ENCODE data around the gene AKAP7.
"Not testable (repeated sequence)": the region's sequence is repeated elsewhere in the genome, so short reads cannot be mapped to it uniquely, and the experiment has no call there.

AKAP7 gene

DNA sequence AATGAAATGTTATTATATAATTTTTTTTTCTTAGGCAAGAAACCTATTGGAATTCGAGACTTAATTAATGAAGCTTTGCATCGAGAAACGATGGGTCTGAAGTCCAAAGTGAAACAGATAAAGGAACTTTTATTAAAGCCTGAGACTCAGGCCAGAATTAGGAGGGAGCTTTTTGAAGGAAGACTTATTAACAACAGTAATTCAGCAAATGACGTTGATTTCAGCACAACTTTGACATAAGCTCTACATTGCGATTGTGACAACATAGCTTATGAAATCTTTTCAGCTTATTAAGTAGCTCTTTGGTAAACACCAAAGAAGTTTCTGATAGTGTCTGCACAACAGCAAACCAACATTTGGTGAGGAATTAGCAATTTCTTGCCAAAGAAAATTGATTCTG is 147.1 kb downstream of the AKAP7 start:
- DNase-seq (ENCODE audit: extremely low spot score, insufficient read length, low read depth) (no peak), FAIRE-seq (no peak)

DNA sequence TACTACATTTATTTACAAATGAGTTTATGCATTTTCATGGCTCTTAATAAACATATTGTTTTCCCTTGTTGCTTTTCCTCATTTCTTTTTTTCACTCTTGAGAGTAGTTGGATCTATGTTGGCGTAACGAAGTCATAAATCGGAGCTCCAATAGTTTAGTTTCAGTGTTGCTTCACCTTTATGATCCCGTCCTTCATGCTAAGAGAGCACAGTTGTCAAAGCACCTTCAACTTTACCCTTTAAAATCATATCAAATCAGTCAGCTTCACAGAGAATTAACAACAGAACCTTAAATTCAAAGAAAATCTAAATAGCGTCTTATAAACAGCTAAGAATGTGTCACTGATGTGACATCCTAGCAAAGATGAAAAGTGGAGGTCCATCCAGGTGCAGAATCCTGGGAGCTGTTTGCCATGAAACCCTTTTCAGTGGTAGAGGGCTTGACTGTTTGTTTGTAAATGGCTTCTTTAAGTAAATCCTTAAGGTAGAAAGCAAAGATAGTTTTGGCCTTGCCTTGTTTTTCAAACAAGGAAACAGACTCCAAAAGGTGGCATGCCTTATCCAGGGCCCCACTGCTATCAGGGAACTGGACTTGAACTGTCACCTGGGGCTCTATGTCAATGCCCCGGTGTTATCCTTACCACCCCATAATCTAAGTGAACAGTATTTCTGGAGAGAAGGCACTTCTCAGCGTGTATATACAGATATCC is 148.4 kb downstream of the AKAP7 start:
- FAIRE-seq: no peak
- DNase-seq (ENCODE audit: extremely low spot score, insufficient read length, low read depth): no peak

DNA sequence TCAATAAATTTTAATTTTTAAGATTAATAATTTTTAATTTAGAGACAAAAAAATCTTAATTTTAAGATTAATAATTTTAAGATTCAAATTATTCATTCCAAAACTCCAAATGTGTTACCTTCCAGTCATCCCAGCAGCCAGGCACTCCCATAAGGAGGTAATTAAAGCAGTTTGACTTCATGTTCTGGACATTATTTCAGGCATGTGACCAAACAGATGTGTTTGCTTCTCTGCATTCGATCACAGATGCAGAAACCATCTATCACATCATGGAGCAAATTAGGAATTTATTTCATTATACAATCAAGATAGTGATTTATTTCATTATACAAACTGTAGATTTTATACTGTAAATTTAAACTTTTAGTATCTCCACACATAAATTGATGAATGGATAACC is 150.3 kb downstream of the AKAP7 start:
- no peak for FAIRE-seq
- no peak for DNase-seq (ENCODE audit: extremely low spot score, insufficient read length, low read depth)

DNA sequence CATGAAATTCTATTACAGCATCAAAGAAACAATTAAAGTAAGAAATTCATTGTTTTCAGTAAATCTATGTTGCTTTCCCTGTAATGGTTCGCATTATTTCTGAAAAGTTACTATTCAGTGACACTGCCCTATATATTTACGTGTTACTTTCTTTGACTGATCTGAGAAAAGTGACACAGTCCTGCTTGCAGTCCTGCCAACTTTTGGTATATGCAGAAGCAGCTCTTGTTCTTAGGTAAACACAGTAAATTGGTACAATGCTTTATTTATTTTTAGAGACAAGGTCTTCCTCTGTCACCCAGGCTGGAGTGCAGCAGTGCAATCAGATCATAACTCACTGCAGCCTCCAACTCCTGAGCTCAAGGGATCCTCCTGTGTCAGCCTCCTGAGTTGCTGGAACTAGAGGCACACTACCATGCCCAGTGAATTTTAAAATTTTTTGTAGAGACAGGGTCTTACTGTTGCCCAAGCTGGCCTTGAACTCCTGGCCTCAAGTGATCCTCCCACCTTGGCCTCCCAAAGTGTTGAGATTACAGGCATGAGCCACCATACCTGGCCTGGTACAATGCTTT is 151.3 kb downstream of the AKAP7 start:
- DNase-seq (ENCODE audit: extremely low spot score, insufficient read length, low read depth) (no peak), FAIRE-seq (no peak)

DNA sequence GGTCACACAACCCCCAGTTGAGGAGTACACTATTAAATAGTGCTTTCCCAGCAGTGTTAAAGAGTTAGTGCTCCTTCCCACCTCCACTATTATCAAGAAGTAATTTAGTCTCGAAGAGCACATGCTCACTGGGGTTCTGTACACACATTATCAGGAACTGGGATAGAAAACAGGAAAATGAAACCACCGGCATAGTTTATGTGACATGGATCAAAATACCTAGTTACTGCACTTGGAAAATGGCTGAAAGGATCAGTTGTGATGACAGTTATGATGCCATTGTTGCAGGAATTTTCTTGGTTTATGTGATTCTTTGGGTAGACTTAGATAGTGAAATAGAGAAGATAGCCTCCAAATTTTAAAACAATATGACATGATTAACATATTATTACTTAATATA is 152.9 kb downstream of the AKAP7 start:
- DNase-seq (ENCODE audit: extremely low spot score, insufficient read length, low read depth): no peak
- no peak for FAIRE-seq

DNA sequence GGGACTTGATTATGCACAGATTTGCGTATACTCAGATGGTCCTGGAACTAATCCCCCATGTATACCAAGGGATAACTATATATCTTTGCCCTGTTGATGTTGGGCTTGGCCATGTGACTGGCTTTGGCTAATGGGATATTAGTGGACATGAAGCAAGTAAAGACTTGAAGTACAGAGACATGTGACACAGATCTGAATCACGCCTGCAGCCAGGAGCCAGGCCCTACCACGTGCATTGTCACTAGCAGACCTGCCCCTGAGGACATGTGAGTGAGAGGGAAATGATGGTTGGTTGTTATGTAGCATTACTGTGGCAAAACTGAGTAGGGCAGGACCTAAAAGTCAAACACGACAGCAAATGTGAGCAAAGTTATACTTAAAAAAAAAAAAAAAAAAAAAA is 155.7 kb downstream of the AKAP7 start:
- FAIRE-seq (no peak), DNase-seq (ENCODE audit: extremely low spot score, insufficient read length, low read depth) (no peak)

DNA sequence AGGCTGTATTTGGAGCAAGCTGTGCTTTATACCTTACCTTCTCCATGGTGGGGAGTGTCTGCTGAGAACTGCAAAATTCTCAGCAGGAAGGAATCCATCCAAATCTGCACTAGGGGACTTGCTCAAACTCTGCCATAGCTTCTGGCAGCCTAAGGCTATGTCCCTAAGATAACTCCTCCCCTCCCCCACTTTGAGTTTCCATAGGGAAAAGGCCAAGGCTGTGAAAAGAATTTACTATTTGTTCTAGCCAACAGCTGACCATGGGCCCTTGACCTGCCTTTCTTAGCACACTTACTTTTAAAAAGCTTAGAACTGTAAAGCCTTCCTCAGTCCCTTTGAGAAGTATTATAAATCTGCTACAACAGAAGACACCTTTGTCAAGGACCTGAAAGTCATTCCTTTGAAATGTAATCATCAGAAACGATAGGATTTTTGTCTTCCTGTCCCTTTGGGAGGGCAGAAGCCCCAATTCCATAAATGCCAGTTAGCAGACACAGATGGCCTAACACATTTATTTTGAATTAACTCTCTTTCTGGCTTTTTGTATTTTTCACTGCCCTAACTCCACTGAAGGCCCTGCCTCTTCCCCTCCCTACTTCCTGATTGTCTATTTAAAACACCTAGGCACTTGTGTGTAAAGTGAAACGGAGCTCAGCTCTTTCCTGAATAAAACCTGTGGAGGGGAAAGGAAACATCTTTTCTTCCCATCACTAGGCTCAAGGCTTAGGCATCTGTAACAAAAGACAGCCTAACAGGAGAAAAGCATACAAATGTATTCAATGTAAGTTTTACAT is 157.1 kb downstream of the AKAP7 start:
- no peak for DNase-seq (ENCODE audit: extremely low spot score, insufficient read length, low read depth)
- no peak for FAIRE-seq

DNA sequence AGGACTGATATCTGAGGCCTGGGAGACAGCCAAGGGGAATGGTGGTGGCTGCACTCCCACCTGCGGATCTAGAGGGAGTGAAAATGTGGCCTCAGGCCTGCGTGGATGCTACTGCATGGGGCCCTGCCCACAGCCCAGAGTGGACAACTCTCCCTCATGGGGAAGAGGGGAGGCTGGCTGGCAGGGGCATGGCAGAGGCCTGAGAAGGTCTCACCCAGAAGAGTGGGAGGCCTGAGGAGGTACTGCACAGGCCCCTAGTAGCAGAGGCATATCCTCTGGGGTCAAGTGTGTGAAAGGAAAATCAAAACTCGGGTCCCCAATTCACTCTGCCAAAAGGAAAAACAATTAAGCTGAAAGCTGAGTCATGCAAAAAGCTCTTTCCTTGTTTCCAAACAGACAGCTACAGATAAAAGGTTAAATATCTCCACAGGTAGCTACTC is 158.2 kb downstream of the AKAP7 start:
- FAIRE-seq: no peak
- no peak for DNase-seq (ENCODE audit: extremely low spot score, insufficient read length, low read depth)

DNA sequence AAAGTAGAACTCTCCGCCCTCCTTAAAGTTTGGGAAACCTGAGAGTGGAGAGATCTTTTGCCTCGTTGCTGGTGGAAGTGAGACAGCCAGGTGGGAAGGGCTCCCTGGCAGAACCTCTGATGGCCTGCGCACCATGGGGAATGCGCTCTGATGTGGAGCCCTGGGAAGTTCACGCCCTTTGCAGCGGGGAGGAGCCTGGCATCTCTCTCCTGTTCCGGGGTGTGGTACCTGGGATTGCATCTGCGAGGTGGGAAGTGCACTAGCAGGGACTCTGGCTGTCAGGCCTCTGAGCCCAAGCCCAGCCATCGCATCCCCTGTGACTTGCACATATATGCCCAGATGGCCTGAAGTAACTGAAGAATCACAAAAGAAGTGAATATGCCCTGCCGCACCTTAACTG is 159.8 kb downstream of the AKAP7 start:
- DNase-seq (ENCODE audit: extremely low spot score, insufficient read length, low read depth): no peak
- no peak for FAIRE-seq

DNA sequence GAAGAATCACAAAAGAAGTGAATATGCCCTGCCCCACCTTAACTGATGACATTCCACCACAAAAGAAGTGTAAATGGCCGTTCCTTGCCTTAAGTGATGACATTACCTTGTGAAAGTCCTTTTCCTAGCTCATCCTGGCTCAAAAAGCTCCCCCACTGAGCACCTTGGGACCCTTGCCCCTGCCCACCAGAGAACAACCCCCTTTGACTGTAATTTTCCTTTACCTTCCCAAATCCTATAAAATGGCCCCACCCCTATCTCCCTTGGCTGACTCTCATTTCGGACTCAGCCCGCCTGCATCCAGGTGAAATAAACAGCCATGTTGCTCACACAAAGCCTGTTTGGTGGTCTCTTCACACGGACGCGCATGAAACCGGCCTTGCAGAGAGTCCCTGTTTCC is 165.6 kb downstream of the AKAP7 start:
- not testable (repeated sequence) for FAIRE-seq; DNase-seq (ENCODE audit: extremely low spot score, insufficient read length, low read depth)

DNA sequence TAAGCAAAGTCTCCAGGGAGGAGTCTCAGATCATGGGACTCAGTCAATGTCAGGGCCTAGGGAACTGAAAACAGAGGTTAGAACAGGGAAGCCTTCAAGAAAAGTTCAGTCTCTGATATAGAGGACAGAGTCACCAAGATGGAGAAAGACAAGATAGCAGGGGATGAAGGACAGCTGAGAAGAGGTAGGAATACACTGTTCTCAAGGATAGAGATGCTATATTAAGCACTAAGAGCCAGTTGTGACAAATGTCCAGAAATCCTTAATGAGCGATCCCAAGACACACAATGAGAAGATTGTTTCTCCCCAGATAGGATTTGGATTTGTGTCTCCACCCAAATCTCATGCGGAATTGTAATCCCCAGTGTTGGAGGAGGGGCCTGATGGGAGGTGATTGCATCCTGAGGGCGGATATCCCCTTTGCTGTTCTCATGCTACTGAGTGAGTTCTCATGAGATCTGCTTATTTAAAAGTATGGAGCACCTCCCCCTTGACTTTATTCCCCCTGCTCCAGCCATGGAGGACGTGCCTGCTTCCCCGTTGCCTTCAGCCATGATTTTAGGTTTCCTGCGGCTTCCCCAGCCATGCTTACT is 168.2 kb downstream of the AKAP7 start:
- DNase-seq (ENCODE audit: extremely low spot score, insufficient read length, low read depth) (no peak), FAIRE-seq (no peak)

DNA sequence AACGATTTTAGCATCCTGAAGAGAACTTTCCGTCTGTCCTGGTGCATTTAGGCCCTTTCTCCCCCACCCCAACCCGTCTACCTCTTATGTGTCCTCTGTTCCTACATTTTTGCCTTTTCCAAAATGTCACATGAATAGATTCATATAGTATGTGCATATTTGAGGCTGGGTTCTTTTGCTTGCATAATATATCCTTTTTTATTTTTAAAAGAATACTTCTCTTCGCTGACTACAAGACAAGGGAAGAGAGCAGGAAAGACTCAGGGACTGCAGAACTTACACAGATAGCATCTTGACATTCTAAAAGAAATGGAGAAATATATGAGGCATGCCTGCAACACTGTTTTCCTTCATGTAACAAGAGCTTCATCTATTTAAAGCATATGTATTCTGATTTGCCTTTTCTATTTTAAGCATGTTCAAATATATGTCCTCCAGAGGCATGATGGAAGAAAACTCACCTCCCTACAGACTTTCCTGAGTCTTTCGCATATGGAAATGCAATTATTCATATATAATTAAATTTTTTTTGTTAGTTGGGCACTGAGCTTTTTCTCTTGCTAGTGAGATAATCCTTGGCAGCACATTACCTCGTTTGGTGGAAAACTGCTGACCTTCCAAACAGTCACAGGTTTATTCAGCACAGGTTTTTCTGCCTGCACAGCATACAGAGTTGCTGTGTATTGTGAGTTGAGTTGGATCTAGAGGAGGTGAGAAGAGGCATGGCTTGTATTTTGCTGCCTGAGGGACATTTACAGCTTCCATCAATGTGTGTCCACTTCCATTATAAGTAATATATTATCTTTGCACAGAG is 170.0 kb downstream of the AKAP7 start:
- DNase-seq (ENCODE audit: extremely low spot score, insufficient read length, low read depth): no peak
- no peak for FAIRE-seq

DNA sequence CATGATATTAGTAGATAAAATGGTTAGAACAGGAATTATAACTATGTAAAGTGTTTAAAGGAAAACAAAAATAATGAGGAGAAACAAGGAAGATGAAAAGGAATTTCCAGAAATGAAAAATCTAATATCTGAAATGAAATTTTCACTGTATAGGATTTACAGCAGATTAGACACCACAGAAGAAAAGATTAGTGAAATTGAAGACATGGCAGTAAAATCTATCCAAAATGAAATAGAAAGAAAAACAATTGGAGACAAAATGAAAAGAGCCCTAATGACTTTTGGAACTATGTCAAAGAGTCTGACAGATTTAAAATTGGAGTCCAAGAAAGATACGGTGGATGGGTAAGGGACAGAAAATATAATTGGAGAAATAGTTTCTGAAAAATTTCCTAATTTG is 174.2 kb downstream of the AKAP7 start:
- FAIRE-seq: no peak
- DNase-seq (ENCODE audit: extremely low spot score, insufficient read length, low read depth): no peak

DNA sequence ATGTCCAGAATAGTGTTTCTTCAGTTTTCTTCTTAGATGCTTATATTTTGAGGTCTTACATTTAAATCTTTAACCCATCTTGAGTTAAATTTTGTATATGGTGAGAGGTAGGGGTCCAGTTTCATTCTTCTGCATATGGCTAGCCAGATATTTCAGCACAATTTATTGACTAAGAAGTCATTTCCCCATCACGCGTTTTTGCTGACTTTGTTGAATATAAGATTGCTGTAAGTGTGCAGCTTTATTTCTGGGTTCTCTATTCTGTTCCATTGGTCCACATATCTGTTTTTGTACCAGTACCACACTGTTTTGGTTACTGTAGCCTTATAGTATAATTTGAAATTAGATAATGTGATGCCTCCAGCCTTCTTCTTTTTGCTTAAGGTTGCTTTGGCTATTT is 179.6 kb downstream of the AKAP7 start:
- DNase-seq (ENCODE audit: extremely low spot score, insufficient read length, low read depth) (no peak), FAIRE-seq (no peak)

DNA sequence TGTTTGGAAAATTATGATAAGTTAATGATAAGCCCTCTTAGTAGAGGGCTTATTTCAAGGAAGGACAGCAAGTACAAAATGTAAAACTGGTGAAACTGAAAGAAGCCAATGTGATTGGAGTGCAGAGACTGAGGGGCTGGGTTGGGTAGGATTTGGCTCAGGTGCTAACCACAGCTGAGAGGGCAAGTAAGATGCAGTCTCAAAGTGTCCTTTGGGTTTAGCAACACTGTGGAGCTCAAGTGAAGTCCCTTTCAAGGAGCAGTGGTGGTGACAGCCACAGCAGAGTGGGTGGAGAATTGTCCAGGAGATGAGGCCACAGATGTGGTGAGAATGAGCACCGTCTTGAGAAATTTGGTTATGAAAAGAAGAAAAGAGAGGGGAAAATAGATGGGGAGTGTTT is 181.4 kb downstream of the AKAP7 start:
- FAIRE-seq: no peak
- DNase-seq (ENCODE audit: extremely low spot score, insufficient read length, low read depth): no peak

DNA sequence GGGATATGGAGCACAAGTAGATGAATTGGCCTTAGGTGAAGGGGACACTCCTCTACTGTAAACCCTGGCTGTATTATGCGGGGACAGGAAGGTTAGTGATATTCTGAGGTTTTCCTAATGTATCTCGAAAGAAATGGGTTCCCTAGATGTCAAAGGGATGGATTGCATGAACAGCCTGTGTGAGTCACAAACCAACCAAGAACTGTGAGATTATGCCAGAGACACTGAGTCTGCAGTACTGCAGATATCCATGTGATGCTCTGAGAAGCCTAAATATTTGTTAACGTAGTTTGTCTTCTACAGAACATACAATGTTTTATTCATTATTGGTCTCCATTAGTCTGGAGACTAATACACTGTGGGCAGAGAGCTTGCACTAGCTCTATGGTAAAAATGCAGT is 182.2 kb downstream of the AKAP7 start:
- FAIRE-seq: no peak

DNA sequence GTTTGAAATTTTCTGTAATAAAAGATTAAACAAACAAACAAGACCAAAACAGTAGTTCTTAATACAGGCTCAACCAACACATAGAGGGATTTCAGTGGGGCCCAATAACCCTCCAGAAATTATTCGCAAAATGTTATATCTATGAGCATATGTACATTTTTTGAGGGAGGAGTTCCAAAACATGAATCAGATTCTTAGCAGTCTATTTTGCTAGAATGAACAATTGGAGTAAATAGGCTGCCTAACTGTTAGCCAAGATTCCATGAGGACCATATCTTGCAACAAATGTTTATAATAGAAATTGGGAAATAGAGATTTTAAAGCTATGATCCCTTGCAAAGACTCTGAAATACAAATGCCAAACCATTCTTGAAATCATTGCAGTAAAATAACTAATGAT is 186.3 kb downstream of the AKAP7 start:
- DNase-seq (ENCODE audit: extremely low spot score, insufficient read length, low read depth) (no peak), FAIRE-seq (no peak)

More for the DNA sequence above, 182.2 kb downstream of the AKAP7 start:
- DNase-seq (ENCODE audit: extremely low spot score, insufficient read length, low read depth): no peak

DNA sequence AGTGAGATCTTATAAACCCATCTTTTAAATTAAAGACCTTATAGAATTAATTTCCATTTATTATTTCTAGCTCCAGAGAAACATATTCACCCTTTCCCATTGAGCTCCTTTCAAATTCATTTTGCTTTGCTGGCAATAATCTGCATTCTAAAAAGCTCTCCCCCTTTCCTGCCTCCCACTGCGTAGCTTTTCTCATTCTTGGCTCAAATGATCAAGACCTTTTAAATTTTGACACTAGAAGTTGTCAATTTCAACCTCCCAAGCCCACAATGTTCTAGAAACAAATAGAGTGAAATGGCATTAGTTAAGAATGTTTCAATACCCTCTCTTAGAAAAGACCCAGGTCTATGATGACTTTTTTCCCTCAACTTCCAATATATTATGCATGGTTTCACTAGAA is 186.9 kb downstream of the AKAP7 start:
- FAIRE-seq (no peak), DNase-seq (ENCODE audit: extremely low spot score, insufficient read length, low read depth) (no peak)

DNA sequence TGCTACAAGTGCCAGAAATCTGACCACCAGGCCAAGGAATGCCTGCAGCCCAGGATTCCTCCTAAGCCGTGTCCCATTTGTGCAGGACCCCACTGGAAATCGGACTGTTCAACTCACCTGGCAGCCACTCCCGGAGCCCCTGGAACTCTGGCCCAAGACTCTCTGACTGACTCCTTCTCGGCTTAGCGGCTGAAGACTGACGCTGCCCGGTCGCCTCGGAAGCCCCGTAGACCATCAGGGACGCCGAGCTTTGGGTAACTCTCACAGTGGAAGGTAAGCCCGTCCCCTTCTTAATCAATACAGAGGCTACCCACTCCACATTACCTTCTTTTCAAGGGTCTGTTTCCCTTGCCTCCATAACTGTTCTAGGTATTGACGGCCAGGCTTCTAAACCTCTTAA is 190.4 kb downstream of the AKAP7 start:
- not testable (repeated sequence) for DNase-seq (ENCODE audit: extremely low spot score, insufficient read length, low read depth); FAIRE-seq

DNA sequence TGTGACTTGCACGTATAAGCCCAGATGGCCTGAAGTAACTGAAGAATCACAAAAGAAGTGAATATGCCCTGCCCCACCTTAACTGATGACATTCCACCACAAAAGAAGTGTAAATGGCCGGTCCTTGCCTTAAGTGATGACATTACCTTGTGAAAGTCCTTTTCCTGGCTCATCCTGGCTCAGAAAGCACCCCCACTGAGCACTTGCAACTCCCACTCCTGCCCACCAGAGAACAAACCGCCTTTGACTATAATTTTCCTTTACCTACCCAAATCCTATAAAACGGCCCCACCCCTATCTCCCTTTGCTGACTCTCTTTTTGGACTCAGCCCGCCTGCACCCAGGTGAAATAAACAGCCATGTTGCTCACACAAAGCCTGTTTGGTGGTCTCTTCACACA is 193.5 kb downstream of the AKAP7 start:
- not testable (repeated sequence) for DNase-seq (ENCODE audit: extremely low spot score, insufficient read length, low read depth); FAIRE-seq
